PFSK-1 (cell line): Measurements from ENCODE around the gene SLIT3.

Source experiments
- POLR2AphosphoS5 ChIP-seq: IDR thresholded peaks from 2 replicates; pipeline ENCODE4 v1.6.1; 2012; ENCODE audit warnings: low read depth, mild to moderate bottlenecking, control low read depth, low read length, moderate library complexity
- REST ChIP-seq, 2 experiments: IDR thresholded peaks; 2 replicates each; pipeline versions ENCODE4 v1.6.1 to v1.8.0; 2011 to 2012; ENCODE audit warnings: low read depth in 2 of 2, low read length in 2 of 2, control low read depth in 1 of 2, inconsistent platforms in 1 of 2, mild to moderate bottlenecking in 1 of 2, moderate library complexity in 1 of 2; ENCODE audit not compliant: insufficient read depth in 1 of 2
- SIN3A ChIP-seq: IDR thresholded peaks from 2 replicates; pipeline ENCODE4 v1.6.1; 2012; ENCODE audit warnings: mild to moderate bottlenecking, low read length, moderate library complexity, borderline replicate concordance; ENCODE audit not compliant: insufficient read depth
- TAF1 ChIP-seq: IDR thresholded peaks from 2 replicates; pipeline ENCODE4 v1.6.1; 2012; ENCODE audit warnings: low read length, control low read depth, borderline replicate concordance; ENCODE audit not compliant: insufficient read depth

GRCh38 chr5:168882283-168882682 is 418.7 kb downstream of the SLIT3 start:
- TF ChIP-seq POLR2AphosphoS5 = no peak
- no peak for TF ChIP-seq SIN3A
- no peak for TF ChIP-seq TAF1
- TF ChIP-seq REST (IDR thresholded peaks at IDR 0.05; ENCODE audit: insufficient read depth in 1 of 2, low read depth in 2 of 2, low read length in 2 of 2) = no peak
